H1 (cell line): Measurements from ENCODE around the gene MRPL36. TPM values are rescaled to one million over a fixed set of nuclear protein-coding genes. Genes with fewer than 3 reads are reported as not detected.
A peak's percentile ranks its signal among the peaks of the same experiment; 100 is the strongest.

Experiments used
- ASH2L ChIP-seq: fragments of 200-600, 300-600 bp; sonication (generic); IDR thresholded peaks from one replicate; pipeline ENCODE4 v1.7.1; 2017; ENCODE audit warnings: low read length
- BCL11A ChIP-seq, 2 experiments: IDR thresholded peaks; one replicate each; pipeline ENCODE4 v1.6.1; 2011; ENCODE audit warnings: low read depth in 2 of 2, low read length in 2 of 2, mild to moderate bottlenecking in 2 of 2
- BRCA1 ChIP-seq: IDR thresholded peaks from 2 replicates; pipeline ENCODE4 v1.6.1; 2012; ENCODE audit warnings: low read depth, low read length, improper control_type of control experiment
- CBX5 ChIP-seq: fragments of 300-800, 300-1000 bp; sonication (generic); IDR thresholded peaks from 2 replicates; pipeline ENCODE4 v1.7.1; 2016; ENCODE audit warnings: antibody characterized with exemption, low read length, low read depth
- CTBP2 ChIP-seq: IDR thresholded peaks from 2 replicates; pipeline ENCODE4 v1.7.0; 2011; ENCODE audit warnings: borderline replicate concordance, mild to moderate bottlenecking, moderate library complexity, mixed read lengths, low read length; ENCODE audit not compliant: insufficient read depth, insufficient read length
- EZH2 ChIP-seq: fragments of 200-600 bp; sonication (generic); IDR thresholded peaks from 2 replicates; pipeline ENCODE4 v1.7.1; 2012; ENCODE audit warnings: low read depth, mild to moderate bottlenecking, moderate library complexity, low read length, inconsistent platforms; ENCODE audit not compliant: severe bottlenecking
- FOSL1 ChIP-seq: IDR thresholded peaks from 2 replicates; pipeline ENCODE4 v1.6.1; 2011; ENCODE audit warnings: mild to moderate bottlenecking, low read depth, low read length, moderate library complexity; ENCODE audit not compliant: insufficient read depth
- GTF2F1 ChIP-seq: IDR thresholded peaks from 2 replicates; pipeline ENCODE4 v1.6.1; 2012; ENCODE audit warnings: low read depth, low read length, improper control_type of control experiment, borderline replicate concordance
- HDAC2 ChIP-seq, 2 experiments: fragments of 300-600 bp in 1 of 2; sonication (generic) in 1 of 2; IDR thresholded peaks; 2 replicates each; pipeline ENCODE4 v1.6.1; 2011 to 2012; ENCODE audit warnings: low read depth in 2 of 2, low read length in 2 of 2, mild to moderate bottlenecking in 2 of 2, moderate library complexity in 2 of 2, borderline replicate concordance in 1 of 2, inconsistent platforms in 1 of 2
- JUN ChIP-seq: IDR thresholded peaks from 2 replicates; pipeline ENCODE4 v1.6.1; 2011; ENCODE audit warnings: low read depth, mild to moderate bottlenecking, improper control_type of control experiment, low read length
- KDM1A ChIP-seq: fragments of 200-600, 300-600 bp; sonication (generic); IDR thresholded peaks from 2 replicates; pipeline ENCODE4 v1.7.1; 2016; ENCODE audit warnings: mild to moderate bottlenecking, low read length, borderline replicate concordance
- KDM4A ChIP-seq: IDR thresholded peaks from one replicate; pipeline ENCODE4 v1.7.1; 2012; ENCODE audit warnings: low read depth, mild to moderate bottlenecking, moderate library complexity, low read length, inconsistent platforms; ENCODE audit not compliant: severe bottlenecking
- NRF1 ChIP-seq: IDR thresholded peaks from 2 replicates; pipeline ENCODE4 v1.6.1; 2011; ENCODE audit warnings: mild to moderate bottlenecking, low read depth, low read length, improper control_type of control experiment
- PHF8 ChIP-seq: fragments of 200-600 bp; sonication (generic); conservative IDR thresholded peaks from 2 replicates; pipeline ENCODE4 v1.7.1; 2012; ENCODE audit warnings: low read depth, mild to moderate bottlenecking, inconsistent platforms, low read length, moderate library complexity
- RFX5 ChIP-seq: IDR thresholded peaks from 2 replicates; pipeline ENCODE4 v1.6.1; 2011; ENCODE audit warnings: low read depth, low read length, improper control_type of control experiment, borderline replicate concordance
- RNF2 ChIP-seq: fragments of 200-900, 300-1000 bp; sonication (generic); IDR thresholded peaks from 2 replicates; pipeline ENCODE4 v1.7.1; 2016; ENCODE audit warnings: borderline replicate concordance, low read depth, mild to moderate bottlenecking, antibody characterized with exemption, low read length; ENCODE audit not compliant: poor library complexity, severe bottlenecking; ENCODE audit errors: missing control alignments
- SIN3A ChIP-seq, 2 experiments: IDR thresholded peaks in 1 of 2; conservative IDR thresholded peaks in 1 of 2; 2 replicates each; pipeline ENCODE4 v1.6.1; 2011 to 2012; ENCODE audit warnings: low read length in 2 of 2, improper control_type of control experiment in 1 of 2, low read depth in 1 of 2, mild to moderate bottlenecking in 1 of 2
- SIRT6 ChIP-seq: IDR thresholded peaks from one replicate; pipeline ENCODE4 v1.7.1; 2012; ENCODE audit warnings: low read length, inconsistent platforms
- SP4 ChIP-seq: IDR thresholded peaks from 2 replicates; pipeline ENCODE4 v1.6.1; 2012; ENCODE audit warnings: low read length, inconsistent platforms
- TAF1 ChIP-seq: IDR thresholded peaks from 2 replicates; pipeline ENCODE4 v1.6.1; 2011; ENCODE audit warnings: mild to moderate bottlenecking, low read depth, low read length
- ZNF274 ChIP-seq: IDR thresholded peaks from 2 replicates; pipeline ENCODE4 v1.7.0; 2012; ENCODE audit warnings: low read length, borderline replicate concordance; ENCODE audit errors: extremely low read depth
- polyA plus RNA-seq, 7 experiments: library from polyadenylated mRNA; depleted of rRNA in 3 of 7; stranded (reverse) in 5 of 7; unstranded in 2 of 7; fragments of >200 nt in 5 of 7; fragments of 200-250 nt in 2 of 7; gene quantifications; 1 replicate in 5 of 7; 2 replicates in 1 of 7; 4 replicates in 1 of 7; pipeline versions ENCODE4 v1.2.1 to v1.2.3, GENCODE V29; 2011 to 2013; ENCODE audit warnings: missing spikeins in 2 of 7, mixed read lengths in 2 of 7
- total RNA-seq: library from RNA; stranded (reverse); fragmentation: NEBNext Ultra II Directional; extraction: Animal tissue kit (Norgen Biotek cat#: 25700); gene quantifications from 2 replicates; pipeline ENCODE4 v1.2.1, GENCODE V29; 2021
- TF ChIP-seq, protein P1 (sequence below): IDR thresholded peaks from 2 replicates; pipeline ENCODE4 v1.6.1; 2011; ENCODE audit warnings: low read length, improper control_type of control experiment

The MRPL36 gene
- total and polyA plus RNA-seq, 2 of the 8 experiments (the other 6 are each of a cell fraction or from before 2014, with no cell fraction given): 56.3 to 81.5 TPM

DNA sequence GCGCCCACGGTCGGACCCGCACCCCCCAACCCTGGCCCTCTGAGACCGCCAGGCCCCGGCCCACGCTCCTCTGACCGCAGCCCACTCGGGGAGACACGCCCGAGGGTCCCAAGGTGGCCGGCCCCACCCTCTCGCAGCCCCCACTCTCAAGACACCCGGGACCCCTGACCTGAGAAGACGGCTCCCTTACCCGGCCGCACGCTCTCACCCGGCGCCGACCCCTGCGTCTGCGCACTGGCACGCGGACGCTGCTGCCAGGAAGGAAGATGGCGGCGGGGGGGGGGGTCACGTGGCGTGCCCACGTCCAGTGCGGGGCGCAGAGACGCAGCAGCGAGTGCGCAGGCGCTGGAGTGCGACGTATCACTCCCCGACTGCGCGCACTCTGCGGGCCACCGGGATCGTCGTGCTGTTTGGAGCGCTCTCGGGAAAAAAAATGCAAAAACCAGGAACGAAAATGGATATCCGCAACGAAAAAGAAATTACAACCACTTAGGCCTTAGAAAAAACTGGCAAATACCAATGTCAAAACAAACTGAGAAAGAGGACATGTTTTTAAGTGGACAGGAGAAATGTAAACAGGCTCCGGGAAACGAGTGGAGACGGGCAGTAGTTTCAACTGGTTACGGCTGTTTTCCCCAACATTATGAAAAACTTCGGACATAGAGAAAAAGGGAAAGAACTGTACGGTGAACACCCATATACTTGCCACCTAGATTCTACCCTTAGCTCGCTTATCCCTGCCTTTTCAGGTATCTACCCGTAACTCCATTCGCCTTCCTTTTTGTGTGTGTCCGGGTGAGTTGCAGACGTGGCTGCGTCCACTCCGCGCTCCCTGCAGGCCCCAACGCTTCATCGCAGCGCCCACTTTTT, at the start of gene MRPL36 (continued):
- TF ChIP-seq RNF2: no peak
- TF ChIP-seq ASH2L: peak; percentile 22
- TF ChIP-seq ZNF274: no peak
- no peak for TF ChIP-seq EZH2
- TF ChIP-seq, protein P1, sequence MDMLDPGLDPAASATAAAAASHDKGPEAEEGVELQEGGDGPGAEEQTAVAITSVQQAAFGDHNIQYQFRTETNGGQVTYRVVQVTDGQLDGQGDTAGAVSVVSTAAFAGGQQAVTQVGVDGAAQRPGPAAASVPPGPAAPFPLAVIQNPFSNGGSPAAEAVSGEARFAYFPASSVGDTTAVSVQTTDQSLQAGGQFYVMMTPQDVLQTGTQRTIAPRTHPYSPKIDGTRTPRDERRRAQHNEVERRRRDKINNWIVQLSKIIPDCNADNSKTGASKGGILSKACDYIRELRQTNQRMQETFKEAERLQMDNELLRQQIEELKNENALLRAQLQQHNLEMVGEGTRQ: peak; percentile 95
- no peak for TF ChIP-seq BRCA1
- TF ChIP-seq SP4: 0 out of 2 replicates have a peak, but pooled peaks have one; percentile 28
- TF ChIP-seq JUN: no peak
- TF ChIP-seq TAF1: peak; percentile 56
- TF ChIP-seq FOSL1: no peak
- peak; percentile 26 for TF ChIP-seq KDM4A
- TF ChIP-seq BCL11A (IDR thresholded peaks at IDR 0.05; ENCODE audit: low read depth in 2 of 2, low read length in 2 of 2): no peak
- no peak for TF ChIP-seq RFX5
- TF ChIP-seq GTF2F1: peak; percentile 64; the same call in 1 of the 2 replicates
- no peak for TF ChIP-seq CBX5
- TF ChIP-seq SIN3A (conservative IDR thresholded peaks at IDR 0.05 in 1 of 2, IDR thresholded peaks at IDR 0.05 in 1 of 2; ENCODE audit: low read depth in 1 of 2, low read length in 2 of 2): no peak
- no peak for TF ChIP-seq KDM1A
- no peak for TF ChIP-seq SIRT6
- TF ChIP-seq HDAC2 (IDR thresholded peaks at IDR 0.05; ENCODE audit: borderline replicate concordance in 1 of 2, low read depth in 2 of 2, low read length in 2 of 2): no peak
- no peak for TF ChIP-seq CTBP2
- TF ChIP-seq PHF8: peak; percentile 78
- peak; percentile 76 for TF ChIP-seq NRF1
